Measurements from ENCODE around the gene RASGRF2. TPM values are rescaled to one million over a fixed set of nuclear protein-coding genes. Genes with fewer than 3 reads are reported as not detected.
"Not testable (repeated sequence)": the region's sequence is repeated elsewhere in the genome, so short reads cannot be mapped to it uniquely, and the experiment has no call there.

Gene RASGRF2
- total RNA-seq, 2 experiments from 2014 or later: 14.1 to 15.5 TPM

GRCh38 chr5:81241961-81242648 is 281.9 kb downstream of the RASGRF2 start:
- CTCF ChIA-PET: interaction anchor here (0.6 kb wide), 1 partner anchor 47 kb away, joined by 4 read pairs; no protein-coding TSS in a partner anchor
- POLR2A ChIA-PET: no interaction called here

- ChIA-PET POLR2A (no interaction called here), CTCF (no interaction called here)
These were observed 282.8 kb downstream of the RASGRF2 start for GRCh38 chr5:81242906-81243436.

- POLR2A ChIA-PET: no interaction called here
- CTCF ChIA-PET: interaction anchor here (0.7 kb wide), 1 partner anchor 315 kb away, joined by 3 read pairs; no protein-coding TSS in a partner anchor
These were observed 284.3 kb downstream of the RASGRF2 start for GRCh38 chr5:81244451-81244850.

- POLR2A ChIA-PET: no interaction called here
- CTCF ChIA-PET: no interaction called here
These were observed 285.7 kb downstream of the RASGRF2 start for GRCh38 chr5:81245871-81246235.

- POLR2A ChIA-PET: no interaction called here
- CTCF ChIA-PET: no interaction called here
These were observed 286.5 kb downstream of the RASGRF2 start for GRCh38 chr5:81246697-81247096.

GRCh38 chr5:81247441-81247972 is 287.3 kb downstream of the RASGRF2 start:
- POLR2A ChIA-PET: no interaction called here
- CTCF ChIA-PET: no interaction called here

- ChIA-PET CTCF (interaction anchor here (0.7 kb wide), 1 partner anchor 177 kb away, joined by 3 read pairs; no protein-coding TSS in a partner anchor), POLR2A (no interaction called here)
These were observed 289.1 kb downstream of the RASGRF2 start for GRCh38 chr5:81249240-81249639.

- POLR2A ChIA-PET: no interaction called here
- CTCF ChIA-PET: no interaction called here
These were observed 289.8 kb downstream of the RASGRF2 start for GRCh38 chr5:81250004-81250403.

- CTCF ChIA-PET: no interaction called here
- POLR2A ChIA-PET: no interaction called here
These were observed 291.8 kb downstream of the RASGRF2 start for GRCh38 chr5:81251922-81252321.

- ChIA-PET CTCF (no interaction called here), POLR2A (no interaction called here)
These were observed 292.7 kb downstream of the RASGRF2 start for GRCh38 chr5:81252904-81253303.

GRCh38 chr5:81253875-81254274 is 293.7 kb downstream of the RASGRF2 start:
- CTCF ChIA-PET: no interaction called here
- POLR2A ChIA-PET: interaction anchor here (0.5 kb wide), 2 partner anchors 152 to 497 kb away, joined by 3 read pairs; partner anchors contain the start of gene SSBP2

- POLR2A ChIA-PET: no interaction called here
These were observed 294.9 kb downstream of the RASGRF2 start for GRCh38 chr5:81254886-81255559.

GRCh38 chr5:81256766-81257165 is 296.6 kb downstream of the RASGRF2 start:
- ChIA-PET POLR2A (no interaction called here), CTCF (no interaction called here)

More at GRCh38 chr5:81254886-81255559, 294.9 kb downstream of the RASGRF2 start:
- CTCF ChIA-PET: no interaction called here

- CTCF ChIA-PET, POLR2A ChIA-PET: not testable (repeated sequence)
These were observed 302.6 kb downstream of the RASGRF2 start for GRCh38 chr5:81262796-81263195.

- POLR2A ChIA-PET: no interaction called here
These were observed 304.9 kb downstream of the RASGRF2 start for GRCh38 chr5:81265101-81265500.

GRCh38 chr5:81268521-81269196 is 308.5 kb downstream of the RASGRF2 start:
- POLR2A ChIA-PET: no interaction called here
- CTCF ChIA-PET: interaction anchor here (0.7 kb wide), 1 partner anchor 559 kb away, joined by 3 read pairs; no protein-coding TSS in a partner anchor

More at GRCh38 chr5:81265101-81265500, 304.9 kb downstream of the RASGRF2 start:
- CTCF ChIA-PET: interaction anchor here (1.3 kb wide), 1 partner anchor 34 kb away, joined by 3 read pairs; no protein-coding TSS in a partner anchor

- ChIA-PET CTCF (no interaction called here), POLR2A (no interaction called here)
These were observed 309.7 kb downstream of the RASGRF2 start for GRCh38 chr5:81269751-81270393.

GRCh38 chr5:81270394-81271027 is 310.3 kb downstream of the RASGRF2 start:
- CTCF ChIA-PET, POLR2A ChIA-PET: not testable (repeated sequence)
